Tibial artery (tissue), 4 donors: ENCODE results near the gene CDH3.

ENCODE experiments used
- DNase-seq, 2 donors: peaks; one replicate each; pipeline ENCODE4 v3.0.0-alpha.2; 2019
- H3K27ac ChIP-seq, 2 donors: fragments of 200-600 bp; sonication (generic) in 1 of 2; 1 replicate in 1 of 2; 2 replicates in 1 of 2; pipeline ENCODE4 v1.5.1; 2018 to 2019; ENCODE audit warnings: mild to moderate bottlenecking in 1 of 2
- H3K27me3 ChIP-seq, 2 donors: fragments of 200-600 bp; sonication (generic) in 1 of 2; one replicate each; pipeline versions ENCODE4 v1.5.1 to v1.6.0; 2016 to 2019
- H3K36me3 ChIP-seq, 3 donors: fragments of 200-600 bp; sonication (generic) in 2 of 3; one replicate each; pipeline ENCODE4 v1.5.1; 2016 to 2019; ENCODE audit warnings: mild to moderate bottlenecking in 2 of 3
- H3K4me1 ChIP-seq, 4 donors: fragments of 200-600 bp; sonication (generic) in 2 of 4; 1 replicate in 3 of 4; 2 replicates in 1 of 4; pipeline ENCODE4 v1.5.1; 2016 to 2019
- H3K4me3 ChIP-seq, 2 donors: fragments of 200-600 bp; sonication (generic) in 1 of 2; 1 replicate in 1 of 2; 2 replicates in 1 of 2; pipeline ENCODE4 v1.5.1; 2018 to 2019; ENCODE audit warnings: mild to moderate bottlenecking in 2 of 2
- H3K9me3 ChIP-seq, 3 donors: fragments of 200-600 bp; sonication (generic) in 1 of 3; one replicate each; pipeline ENCODE4 v1.5.1; 2016 to 2019
- intact Hi-C: fragments of 100-400 bp; cut with DNase I; formaldehyde crosslinking; loops from one replicate; pipeline ENCODE4 v1.15.0; 2023; ENCODE audit warnings: low total_unique reads
- TF ChIP-seq, protein P1 (sequence below), 2 experiments: fragments of 200-600 bp in 1 of 2; fragments of 450-650 bp in 1 of 2; IDR thresholded peaks; one replicate each; pipeline ENCODE4 v1.5.1; 2017 to 2019; ENCODE audit warnings: antibody characterized with exemption in 2 of 2, mild to moderate bottlenecking in 1 of 2, moderate library complexity in 1 of 2

The CDH3 gene

GRCh38 chr16:68658341-68658973 is 13.3 kb downstream of the CDH3 start:
- intact Hi-C loops: no loop called here
- Histone ChIP-seq H3K27me3 (peaks cover 0 to 25% of the 10 kb centered on the region in 2 donors), H3K4me3 (no peak overlapping the region), H3K36me3 (no peaks in the 10 kb centered on the region), H3K27ac (no peak overlapping the region), H3K9me3 (no peaks in the 10 kb centered on the region), H3K4me1 (peaks cover 0 to 4% (median 0%) of the 10 kb centered on the region in 4 donors)
- DNase-seq: no peak
- TF ChIP-seq, protein P1, sequence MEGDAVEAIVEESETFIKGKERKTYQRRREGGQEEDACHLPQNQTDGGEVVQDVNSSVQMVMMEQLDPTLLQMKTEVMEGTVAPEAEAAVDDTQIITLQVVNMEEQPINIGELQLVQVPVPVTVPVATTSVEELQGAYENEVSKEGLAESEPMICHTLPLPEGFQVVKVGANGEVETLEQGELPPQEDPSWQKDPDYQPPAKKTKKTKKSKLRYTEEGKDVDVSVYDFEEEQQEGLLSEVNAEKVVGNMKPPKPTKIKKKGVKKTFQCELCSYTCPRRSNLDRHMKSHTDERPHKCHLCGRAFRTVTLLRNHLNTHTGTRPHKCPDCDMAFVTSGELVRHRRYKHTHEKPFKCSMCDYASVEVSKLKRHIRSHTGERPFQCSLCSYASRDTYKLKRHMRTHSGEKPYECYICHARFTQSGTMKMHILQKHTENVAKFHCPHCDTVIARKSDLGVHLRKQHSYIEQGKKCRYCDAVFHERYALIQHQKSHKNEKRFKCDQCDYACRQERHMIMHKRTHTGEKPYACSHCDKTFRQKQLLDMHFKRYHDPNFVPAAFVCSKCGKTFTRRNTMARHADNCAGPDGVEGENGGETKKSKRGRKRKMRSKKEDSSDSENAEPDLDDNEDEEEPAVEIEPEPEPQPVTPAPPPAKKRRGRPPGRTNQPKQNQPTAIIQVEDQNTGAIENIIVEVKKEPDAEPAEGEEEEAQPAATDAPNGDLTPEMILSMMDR (IDR thresholded peaks at IDR 0.05): no peak

DNA sequence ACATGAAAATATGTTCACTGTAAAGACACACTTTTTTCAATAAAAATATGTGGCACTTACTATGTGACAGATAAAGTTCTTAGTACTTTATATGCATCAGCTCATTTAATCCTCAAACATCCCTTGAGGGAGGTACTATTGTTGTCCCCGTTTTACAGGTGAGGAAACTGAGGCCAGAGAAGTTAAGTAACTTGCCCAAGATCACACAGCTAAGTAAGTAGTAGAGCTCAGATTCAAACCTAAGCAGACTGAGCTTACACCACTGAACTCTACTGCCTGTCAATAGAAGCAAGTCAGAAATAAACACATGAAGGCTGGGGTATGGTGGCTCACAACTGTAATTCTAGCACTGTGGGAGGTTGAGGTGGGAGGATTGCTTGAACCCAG is 13.9 kb downstream of the CDH3 start:
- intact Hi-C loops: no loop called here
- H3K4me3 ChIP-seq: no peak overlapping the region
- H3K36me3 ChIP-seq: no peaks in the 10 kb centered on the region
- H3K4me1 ChIP-seq: peaks cover 0 to 4% (median 0%) of the 10 kb centered on the region in 4 donors
- no peak overlapping the region for H3K27ac ChIP-seq
- no peaks in the 10 kb centered on the region for H3K9me3 ChIP-seq
- DNase-seq: no peak
- TF ChIP-seq, protein P1 (IDR thresholded peaks at IDR 0.05): no peak
- peaks cover 0 to 25% of the 10 kb centered on the region in 2 donors for H3K27me3 ChIP-seq

- H3K36me3 ChIP-seq: no peaks in the 10 kb centered on the region
- TF ChIP-seq, protein P1 (IDR thresholded peaks at IDR 0.05): no peak
- H3K9me3 ChIP-seq: no peaks in the 10 kb centered on the region
- no peak overlapping the region for H3K4me3 ChIP-seq
- no peak overlapping the region for H3K27ac ChIP-seq
- peaks cover 0 to 4% (median 0%) of the 10 kb centered on the region in 4 donors for H3K4me1 ChIP-seq
- H3K27me3 ChIP-seq: peaks cover 0 to 25% of the 10 kb centered on the region in 2 donors
- DNase-seq: no peak
- intact Hi-C loops: no loop called here
These were observed 14.6 kb downstream of the CDH3 start for GRCh38 chr16:68659412-68660358.

GRCh38 chr16:68660359-68660795 is 15.3 kb downstream of the CDH3 start:
- no peak for DNase-seq
- H3K36me3 ChIP-seq: no peaks in the 10 kb centered on the region
- H3K4me1 ChIP-seq: peaks cover 0 to 4% (median 0%) of the 10 kb centered on the region in 4 donors
- H3K27ac ChIP-seq: no peak overlapping the region
- intact Hi-C loops: no loop called here
- H3K9me3 ChIP-seq: no peaks in the 10 kb centered on the region
- no peak overlapping the region for H3K4me3 ChIP-seq
- H3K27me3 ChIP-seq: peaks cover 0 to 20% of the 10 kb centered on the region in 2 donors
- TF ChIP-seq, protein P1 (IDR thresholded peaks at IDR 0.05): no peak

- H3K4me3 ChIP-seq: no peak overlapping the region
- TF ChIP-seq, protein P1 (IDR thresholded peaks at IDR 0.05): no peak
- peaks cover 0 to 7% of the 10 kb centered on the region in 2 donors for H3K27me3 ChIP-seq
- no peak for DNase-seq
- no peaks in the 10 kb centered on the region for H3K9me3 ChIP-seq
- intact Hi-C loops: no loop called here
- H3K27ac ChIP-seq: no peak overlapping the region
- H3K36me3 ChIP-seq: no peaks in the 10 kb centered on the region
- H3K4me1 ChIP-seq: peaks cover 0 to 4% (median 0%) of the 10 kb centered on the region in 4 donors
These were observed 16.9 kb downstream of the CDH3 start for GRCh38 chr16:68662035-68662434.
